Suprapubic skin (tissue), 4 donors: Measurements from ENCODE around the gene AMACR. TPM values are rescaled to one million over a fixed set of nuclear protein-coding genes. Genes with fewer than 3 reads are reported as not detected.

Experiments used
- DNase-seq, 2 donors: peaks; one replicate each; pipeline ENCODE4 v3.0.0-alpha.2; 2019; ENCODE audit warnings: low spot score in 2 of 2
- H3K27ac ChIP-seq: fragments of 200-600 bp; sonication (generic); one replicate; pipeline ENCODE4 v1.5.1; 2019
- H3K27me3 ChIP-seq: fragments of 200-600 bp; sonication (generic); one replicate; pipeline ENCODE4 v1.5.1; 2019
- H3K36me3 ChIP-seq: fragments of 200-600 bp; sonication (generic); one replicate; pipeline ENCODE4 v1.5.1; 2019
- H3K4me1 ChIP-seq: fragments of 200-600 bp; sonication (generic); one replicate; pipeline ENCODE4 v1.5.1; 2019
- H3K4me3 ChIP-seq: fragments of 200-600 bp; sonication (generic); one replicate; pipeline ENCODE4 v1.5.1; 2019; ENCODE audit warnings: mild to moderate bottlenecking
- H3K9me3 ChIP-seq: fragments of 200-600 bp; sonication (generic); one replicate; pipeline ENCODE4 v1.5.1; 2019
- EP300 ChIP-seq: sonication (generic); formaldehyde crosslinking; IDR thresholded peaks from one replicate; pipeline ENCODE4 v1.6.1; 2017; ENCODE audit warnings: antibody characterized with exemption
- POLR2A ChIP-seq, 2 donors: fragments of 450-650 bp; IDR thresholded peaks; one replicate each; pipeline ENCODE4 v1.6.1; 2017; ENCODE audit warnings: antibody characterized with exemption in 2 of 2, mild to moderate bottlenecking in 2 of 2, moderate library complexity in 2 of 2
- POLR2AphosphoS5 ChIP-seq, 3 donors: sonication (generic); formaldehyde crosslinking; IDR thresholded peaks; one replicate each; pipeline ENCODE4 v1.6.1; 2017; ENCODE audit warnings: antibody characterized with exemption in 3 of 3
- WGBS: methylation state at CpG from one replicate; pipeline ENCODE4 v1.1.5; 2018; 5-methylcytosine and 5-hydroxymethylcytosine counted together
- total RNA-seq, 4 donors: library from RNA; depleted of rRNA; stranded (reverse); fragments of >200 nt; gene quantifications; one replicate each; pipeline ENCODE4 v1.1.0, GENCODE V29; 2016
- TF ChIP-seq, protein P1 (sequence below), 2 donors: fragments of 200-600 bp in 1 of 2; fragments of 450-650 bp in 1 of 2; sonication (generic) in 1 of 2; IDR thresholded peaks; one replicate each; pipeline ENCODE4 v1.5.1; 2016 to 2019; ENCODE audit warnings: antibody characterized with exemption in 2 of 2, mild to moderate bottlenecking in 1 of 2, moderate library complexity in 1 of 2

AMACR gene
- total RNA-seq, 4 donors from 2014 or later = 9.1 to 14.3 (median 11.5) TPM

DNA sequence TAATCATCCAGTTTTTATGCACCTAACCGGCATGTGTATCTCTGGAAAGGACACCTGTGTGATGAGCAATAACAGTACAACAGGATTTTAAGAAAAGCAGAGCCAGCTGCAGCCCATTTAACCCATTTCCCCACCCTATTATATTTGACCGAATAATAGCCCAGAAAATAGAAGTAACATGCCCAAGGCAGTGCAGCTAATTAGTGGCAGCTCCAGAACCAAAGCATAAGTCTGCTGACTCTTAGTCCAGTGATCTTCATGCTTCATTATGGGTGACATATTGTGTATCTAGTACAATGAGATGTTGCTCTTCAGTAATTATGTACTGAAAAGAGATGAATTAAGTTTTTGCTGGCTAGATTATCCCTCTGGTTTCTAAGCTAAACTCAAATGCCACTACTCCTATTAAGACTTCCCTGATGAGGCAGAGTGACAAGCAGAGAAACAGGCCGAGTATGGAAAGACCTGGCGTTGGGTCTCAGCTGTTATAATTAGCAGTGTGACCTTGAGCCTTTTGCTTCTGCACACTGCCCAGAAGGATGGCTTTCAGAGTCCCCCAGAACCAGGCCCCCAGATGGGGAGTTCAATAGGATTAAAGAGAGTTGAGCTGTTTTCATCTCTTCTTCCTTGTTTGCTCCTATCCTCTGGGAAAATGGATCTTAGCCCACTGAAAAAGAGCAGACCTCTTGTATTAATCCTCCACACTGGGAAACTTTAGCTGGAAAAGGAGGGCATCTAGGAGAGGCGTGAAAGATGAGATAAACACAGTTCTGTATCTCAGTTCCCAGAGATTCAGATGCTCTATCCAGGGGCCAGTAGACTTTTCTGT is 45.9 kb upstream of the AMACR start:
- WGBS = 59% methylated on average over 5 of the region's 5 CpGs

DNA sequence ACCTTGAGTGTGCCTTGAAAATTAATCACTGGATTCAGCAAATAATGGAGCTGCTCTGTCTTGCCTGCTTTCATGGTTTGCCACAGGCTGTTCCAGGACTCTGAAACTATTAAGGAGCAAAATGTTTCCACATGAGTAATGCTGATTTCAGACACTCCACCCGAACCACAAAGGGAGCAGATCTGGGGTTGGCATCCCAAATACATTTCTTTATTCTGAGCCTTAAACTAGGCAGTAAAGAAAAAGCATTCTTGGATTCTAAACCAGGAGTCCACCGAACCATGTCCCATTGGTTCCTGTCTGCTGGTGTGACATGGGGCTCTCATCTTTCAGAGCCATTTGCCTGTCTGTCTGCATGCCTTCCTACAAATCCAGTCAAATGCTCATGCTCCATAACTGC is 45.3 kb upstream of the AMACR start:
- DNase-seq = no peak
- no peaks in the 10 kb centered on the region for H3K27me3 ChIP-seq
- H3K36me3 ChIP-seq = peaks cover 6% of the 10 kb centered on the region
- peak overlapping the region; percentile 49 for H3K27ac ChIP-seq
- 33% methylated on average over 2 of the region's 2 CpGs for WGBS
- no peaks in the 10 kb centered on the region for H3K9me3 ChIP-seq
- no peak overlapping the region for H3K4me3 ChIP-seq
- TF ChIP-seq, protein P1, sequence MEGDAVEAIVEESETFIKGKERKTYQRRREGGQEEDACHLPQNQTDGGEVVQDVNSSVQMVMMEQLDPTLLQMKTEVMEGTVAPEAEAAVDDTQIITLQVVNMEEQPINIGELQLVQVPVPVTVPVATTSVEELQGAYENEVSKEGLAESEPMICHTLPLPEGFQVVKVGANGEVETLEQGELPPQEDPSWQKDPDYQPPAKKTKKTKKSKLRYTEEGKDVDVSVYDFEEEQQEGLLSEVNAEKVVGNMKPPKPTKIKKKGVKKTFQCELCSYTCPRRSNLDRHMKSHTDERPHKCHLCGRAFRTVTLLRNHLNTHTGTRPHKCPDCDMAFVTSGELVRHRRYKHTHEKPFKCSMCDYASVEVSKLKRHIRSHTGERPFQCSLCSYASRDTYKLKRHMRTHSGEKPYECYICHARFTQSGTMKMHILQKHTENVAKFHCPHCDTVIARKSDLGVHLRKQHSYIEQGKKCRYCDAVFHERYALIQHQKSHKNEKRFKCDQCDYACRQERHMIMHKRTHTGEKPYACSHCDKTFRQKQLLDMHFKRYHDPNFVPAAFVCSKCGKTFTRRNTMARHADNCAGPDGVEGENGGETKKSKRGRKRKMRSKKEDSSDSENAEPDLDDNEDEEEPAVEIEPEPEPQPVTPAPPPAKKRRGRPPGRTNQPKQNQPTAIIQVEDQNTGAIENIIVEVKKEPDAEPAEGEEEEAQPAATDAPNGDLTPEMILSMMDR (IDR thresholded peaks at IDR 0.05) = no peak
- TF ChIP-seq EP300 = no peak
- TF ChIP-seq POLR2A (IDR thresholded peaks at IDR 0.05) = no peak
- no peak for TF ChIP-seq POLR2AphosphoS5 (IDR thresholded peaks at IDR 0.05)
- H3K4me1 ChIP-seq = peaks cover 23% of the 10 kb centered on the region

More for the DNA sequence above, 45.9 kb upstream of the AMACR start:
- H3K27me3 ChIP-seq = no peaks in the 10 kb centered on the region
- H3K9me3 ChIP-seq = no peaks in the 10 kb centered on the region
- no peak for TF ChIP-seq POLR2AphosphoS5 (IDR thresholded peaks at IDR 0.05)
- H3K4me3 ChIP-seq = no peak overlapping the region
- H3K4me1 ChIP-seq = peaks cover 23% of the 10 kb centered on the region
- H3K27ac ChIP-seq = peak overlapping the region; percentile 49
- H3K36me3 ChIP-seq = peaks cover 6% of the 10 kb centered on the region
- DNase-seq = no peak

DNA sequence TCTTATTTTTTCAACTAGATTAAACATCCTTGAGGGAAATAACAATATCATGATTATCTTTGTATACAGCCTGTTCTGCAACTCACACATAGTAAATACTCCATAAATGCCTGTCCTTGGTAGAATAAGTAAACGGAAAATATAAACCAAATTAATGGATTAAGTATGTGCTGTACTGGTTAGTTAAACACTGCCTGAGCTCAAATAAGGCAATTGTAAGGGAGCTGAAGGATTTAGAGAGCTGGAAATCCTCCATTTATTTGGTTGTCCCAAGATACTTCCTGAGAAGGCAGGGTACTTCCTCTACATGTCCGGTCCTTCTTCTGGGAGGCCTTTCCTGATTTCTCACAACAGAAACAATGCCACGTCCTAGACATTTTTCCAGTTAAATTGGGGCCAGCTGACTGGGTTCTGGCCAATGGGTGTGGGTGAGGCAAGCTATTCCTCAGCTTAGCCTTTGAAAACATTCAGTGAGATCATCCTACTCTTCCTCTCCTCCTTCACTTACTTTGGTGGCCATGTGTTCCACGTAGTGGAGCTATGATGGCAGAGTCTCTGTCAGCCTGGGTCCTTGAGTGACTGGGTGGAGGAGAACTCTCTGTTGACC is 43.6 kb upstream of the AMACR start:
- TF ChIP-seq POLR2AphosphoS5 (IDR thresholded peaks at IDR 0.05) (no peak), EP300 (no peak), POLR2A (IDR thresholded peaks at IDR 0.05) (no peak)
- TF ChIP-seq, protein P1 (IDR thresholded peaks at IDR 0.05) = no peak
- peak overlapping the region; percentile 24 for H3K27ac ChIP-seq

DNA sequence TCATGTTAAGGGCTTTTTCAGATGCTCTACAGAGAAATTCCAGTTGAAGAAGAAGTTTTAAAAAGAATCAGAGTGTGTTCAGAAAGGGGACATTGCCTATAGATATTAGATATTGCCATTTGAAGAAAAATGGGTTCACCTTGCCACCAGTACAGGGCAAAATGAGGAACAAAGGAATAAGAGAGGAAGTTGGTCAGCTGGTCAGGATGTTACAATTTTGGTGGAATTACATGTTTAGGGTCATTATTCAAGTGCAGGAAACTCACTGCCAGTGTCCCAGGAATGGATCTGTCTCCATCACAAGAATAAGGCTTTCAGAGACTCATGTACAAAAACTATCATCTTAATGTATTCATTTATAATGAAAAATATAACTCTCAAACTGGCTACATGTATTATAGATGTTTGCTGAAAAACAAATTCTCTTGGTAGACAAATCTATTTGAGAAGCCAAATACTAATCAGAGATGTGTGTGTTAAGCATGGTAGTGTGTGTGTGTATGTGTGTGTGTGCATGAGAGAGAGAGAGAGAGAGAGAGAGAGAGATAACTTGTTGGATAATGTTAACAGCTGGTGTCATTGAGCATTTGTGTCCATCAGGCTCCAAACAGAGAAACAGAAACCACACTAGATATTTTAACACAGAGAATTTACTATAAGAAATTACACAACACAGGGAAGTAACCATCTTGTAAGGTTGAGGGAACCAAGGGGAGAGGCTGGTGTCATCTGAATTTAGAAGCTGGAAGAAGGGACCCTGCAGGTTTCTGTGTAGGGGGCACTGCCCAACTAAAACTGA is 40.1 kb upstream of the AMACR start:
- TF ChIP-seq POLR2AphosphoS5 (IDR thresholded peaks at IDR 0.05) = no peak
- TF ChIP-seq POLR2A (IDR thresholded peaks at IDR 0.05) = no peak
- TF ChIP-seq EP300 = no peak
- TF ChIP-seq, protein P1 (IDR thresholded peaks at IDR 0.05) = no peak
- no peak for DNase-seq
- no peak overlapping the region for H3K27ac ChIP-seq
- H3K36me3 ChIP-seq = peaks cover 6% of the 10 kb centered on the region
- H3K4me1 ChIP-seq = peaks cover 22% of the 10 kb centered on the region
- no peaks in the 10 kb centered on the region for H3K27me3 ChIP-seq
- H3K9me3 ChIP-seq = no peaks in the 10 kb centered on the region
- H3K4me3 ChIP-seq = no peak overlapping the region

More for the DNA sequence above, 43.6 kb upstream of the AMACR start:
- DNase-seq = no peak
- Histone ChIP-seq H3K36me3 (peaks cover 6% of the 10 kb centered on the region), H3K4me1 (peaks cover 23% of the 10 kb centered on the region), H3K27me3 (no peaks in the 10 kb centered on the region), H3K4me3 (no peak overlapping the region), H3K9me3 (no peaks in the 10 kb centered on the region)
- 72% methylated on average over 4 of the region's 4 CpGs for WGBS

DNA sequence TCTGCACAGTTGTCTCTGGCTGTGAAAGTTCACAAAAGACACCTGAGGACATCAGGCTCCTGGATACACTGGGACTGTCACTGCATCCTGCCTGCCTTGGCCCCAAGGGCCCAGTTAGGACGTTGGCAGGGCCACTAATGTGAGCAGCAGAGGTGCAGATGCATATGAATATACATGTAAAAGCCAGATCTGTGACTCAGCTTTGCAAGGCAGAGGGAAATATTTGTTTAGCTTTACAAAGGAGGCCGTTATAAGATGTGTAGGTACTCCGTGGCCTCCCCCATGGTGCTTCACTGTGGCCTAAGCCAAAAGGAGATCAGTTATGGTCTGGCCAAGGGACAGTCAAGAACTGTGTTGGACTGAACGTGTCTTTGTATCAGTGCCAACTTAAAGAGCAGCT is 39.3 kb upstream of the AMACR start:
- Histone ChIP-seq H3K27ac (no peak overlapping the region), H3K36me3 (peaks cover 6% of the 10 kb centered on the region), H3K4me1 (peaks cover 14% of the 10 kb centered on the region), H3K27me3 (no peaks in the 10 kb centered on the region), H3K4me3 (no peak overlapping the region), H3K9me3 (no peaks in the 10 kb centered on the region)
- 77% methylated on average over 4 of the region's 4 CpGs for WGBS
- no peak for DNase-seq
- no peak for TF ChIP-seq EP300

DNA sequence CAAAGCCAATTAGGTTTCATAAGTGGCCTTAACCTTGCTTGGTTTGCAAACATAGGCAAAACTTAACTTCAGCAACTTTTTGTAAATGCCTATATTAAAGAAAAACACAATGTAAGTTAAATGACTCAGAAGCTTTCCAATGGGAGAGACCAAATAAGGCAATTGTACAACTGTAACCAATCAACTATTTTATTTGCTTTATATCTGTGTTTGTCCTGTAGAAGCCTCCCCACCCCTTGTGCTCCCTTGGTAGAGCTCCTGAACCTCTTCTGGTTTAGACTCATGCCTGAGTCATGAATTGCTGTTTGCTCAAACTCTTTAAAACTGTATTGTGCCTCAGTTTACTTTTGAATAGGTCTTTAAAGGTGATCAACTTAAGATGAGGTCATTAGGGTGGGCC is 38.1 kb upstream of the AMACR start:
- H3K4me3 ChIP-seq = no peak overlapping the region
- no peak for DNase-seq
- peaks cover 7% of the 10 kb centered on the region for H3K4me1 ChIP-seq
- peaks cover 6% of the 10 kb centered on the region for H3K36me3 ChIP-seq
- H3K9me3 ChIP-seq = no peaks in the 10 kb centered on the region
- no peaks in the 10 kb centered on the region for H3K27me3 ChIP-seq
- TF ChIP-seq EP300 (no peak), POLR2A (IDR thresholded peaks at IDR 0.05) (no peak), POLR2AphosphoS5 (IDR thresholded peaks at IDR 0.05) (no peak)
- TF ChIP-seq, protein P1 (IDR thresholded peaks at IDR 0.05) = no peak
- H3K27ac ChIP-seq = no peak overlapping the region
